ENCODE results near the gene SPOCK1. TPM values are rescaled to one million over a fixed set of nuclear protein-coding genes. Genes with fewer than 3 reads are reported as not detected.

SPOCK1 gene
- total RNA-seq, 1 experiment from 2014 or later = 0.27 TPM

GRCh38 chr5:136998854-136999357, 500.2 kb downstream of the SPOCK1 start (continued):
- TF ChIP-seq REST (IDR thresholded peaks at IDR 0.05; ENCODE audit: low read depth) (no peak), SIN3A (IDR thresholded peaks at IDR 0.05; ENCODE audit: low read depth) (no peak), POLR2A (IDR thresholded peaks at IDR 0.05; ENCODE audit: borderline replicate concordance, extremely low read depth, insufficient read depth, insufficient read length) (no peak)

- H3K27me3 ChIP-seq (ENCODE audit: insufficient read depth, low read length) = peaks cover 51% of the 10 kb centered on the region
- no peaks in the 10 kb centered on the region for H3K9me2 ChIP-seq (ENCODE audit: insufficient read depth)
- ChIA-PET POLR2A (no interaction called here), CTCF (no interaction called here), RAD21 (ENCODE audit: low non-redundant PET in 1 of 2, low total read pairs in 2 of 2, uncharacterized antibody in 2 of 2, unreplicated experiment in 2 of 2) (no interaction called here)
- H3K9me3 ChIP-seq (ENCODE audit: control insufficient read depth in 1 of 2, insufficient read depth in 1 of 2, low read depth in 1 of 2, low read length in 2 of 2) = no peaks in the 10 kb centered on the region
- no peaks in the 10 kb centered on the region for H4K20me1 ChIP-seq (ENCODE audit: insufficient read depth)
- no peak overlapping the region for H3K4me3 ChIP-seq (replicated peaks in 1 of 2; ENCODE audit: low read depth in 1 of 2, low read length in 2 of 2)
- H3K36me3 ChIP-seq (ENCODE audit: control insufficient read depth in 1 of 2, insufficient read depth in 2 of 2, low read length in 2 of 2) = no peaks in the 10 kb centered on the region
- no peak overlapping the region for H3K9ac ChIP-seq (ENCODE audit: low read length)
- H3K27ac ChIP-seq (ENCODE audit: low read depth, low read length) = no peak overlapping the region
- H2AFZ ChIP-seq (ENCODE audit: low read depth, low read length, poor library complexity, severe bottlenecking) = no peak overlapping the region
- no TSS peak for BruUV-seq (replicated peaks)
- H3K4me1 ChIP-seq (ENCODE audit: control insufficient read depth in 1 of 2, insufficient read depth in 2 of 2, low read length in 2 of 2) = no peaks in the 10 kb centered on the region
- H3K4me2 ChIP-seq (ENCODE audit: low read length) = no peak overlapping the region
- intact Hi-C loops (cut with micrococcal nuclease) = no loop called here
- DNase-seq (ENCODE audit: low read depth, low spot score) (no peak), ATAC-seq (no peak)
- H3K79me2 ChIP-seq (ENCODE audit: insufficient read depth, low read length) = no peaks in the 10 kb centered on the region
- TF ChIP-seq EZH2phosphoT487 (IDR thresholded peaks at IDR 0.05; ENCODE audit: borderline replicate concordance) (no peak), CBX3 (IDR thresholded peaks at IDR 0.05; ENCODE audit: low read depth) (no peak), CEBPB (IDR thresholded peaks at IDR 0.05; ENCODE audit: low read depth) (no peak), POLR2A (IDR thresholded peaks at IDR 0.05; ENCODE audit: borderline replicate concordance, extremely low read depth, insufficient read depth, insufficient read length) (no peak), REST (IDR thresholded peaks at IDR 0.05; ENCODE audit: low read depth) (no peak), SRF (IDR thresholded peaks at IDR 0.05; ENCODE audit: low read depth) (no peak), ZBTB33 (IDR thresholded peaks at IDR 0.05; ENCODE audit: extremely low read depth, insufficient replicate concordance, low read length) (no peak), POLR2AphosphoS5 (IDR thresholded peaks at IDR 0.05; ENCODE audit: low read depth, low read length) (no peak), JUND (IDR thresholded peaks at IDR 0.05) (no peak), YY1 (IDR thresholded peaks at IDR 0.05; ENCODE audit: extremely low read depth, insufficient replicate concordance, low read depth, low read length) (no peak), SIN3A (IDR thresholded peaks at IDR 0.05; ENCODE audit: low read depth) (no peak), MAX (IDR thresholded peaks at IDR 0.05) (no peak), SP1 (IDR thresholded peaks at IDR 0.05; ENCODE audit: low read depth) (no peak)
These were observed 505.0 kb downstream of the SPOCK1 start for GRCh38 chr5:136994154-136994553.

Measured in HCT116 (cell line).